SHP77 (cell line): ENCODE measurements around the gene NEMP2.
"Not testable (repeated sequence)": the region's sequence is repeated elsewhere in the genome, so short reads cannot be mapped to it uniquely, and the experiment has no call there.

Experiments used
- DNase-seq, 2 experiments: peaks; one replicate each; lab custom pipeline; 2025; lab: John Stamatoyannopoulos, UW

NEMP2 gene

DNA sequence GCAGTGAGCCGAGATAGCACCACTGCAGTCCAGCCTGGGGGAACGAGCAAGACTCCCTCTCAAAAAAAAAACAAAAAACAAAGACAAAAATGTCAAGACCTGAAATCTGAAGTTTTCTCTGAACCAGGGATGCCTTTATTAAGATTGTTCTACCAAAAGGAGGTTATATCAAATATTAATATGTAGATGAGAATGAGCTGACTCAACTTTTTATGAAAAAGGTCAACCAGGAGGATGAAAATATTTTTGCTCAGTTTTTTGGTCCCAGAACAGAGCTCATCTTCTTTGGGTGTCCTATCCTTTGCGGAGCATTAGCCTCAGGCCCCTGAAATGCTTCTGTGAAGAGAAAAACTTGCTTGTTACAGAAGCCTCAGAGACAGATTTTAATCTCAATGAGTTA, 44.0 kb downstream of the NEMP2 start:
- no peak for DNase-seq

GRCh38 chr2:190489475-190489874, 45.0 kb downstream of the NEMP2 start:
- no peak for DNase-seq

DNA sequence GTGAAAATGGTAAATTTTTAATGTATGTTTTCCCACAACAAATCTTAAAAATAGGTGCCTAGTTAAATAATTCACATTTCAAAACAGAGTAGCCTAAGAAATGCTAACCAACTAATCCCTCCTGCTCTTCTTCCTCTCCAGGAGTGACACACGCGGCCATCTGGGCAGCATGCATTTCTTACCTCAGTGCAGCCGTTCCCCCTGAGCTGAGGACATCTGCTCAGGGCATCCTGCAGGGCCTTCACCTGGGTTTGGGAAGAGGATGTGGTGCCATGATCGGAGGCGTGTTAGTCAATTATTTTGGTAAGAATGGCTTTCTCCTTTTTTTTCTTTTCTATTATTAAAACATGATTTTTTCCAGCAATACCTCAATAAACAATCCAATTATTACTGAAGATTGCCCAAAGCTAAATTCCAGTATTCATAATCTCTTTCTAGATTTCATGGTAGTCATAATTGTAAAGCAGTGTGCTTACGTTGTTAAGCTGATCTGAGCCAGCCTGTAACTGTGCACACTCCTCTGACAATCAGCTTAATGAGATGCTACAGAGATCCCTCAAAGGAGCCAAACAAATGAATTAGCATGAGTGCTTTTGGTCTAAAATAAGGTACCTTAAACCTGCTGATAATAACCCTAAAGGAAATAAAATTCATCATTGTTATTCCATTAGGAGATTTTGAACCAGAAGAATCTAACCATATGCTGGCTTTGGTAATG, 45.8 kb downstream of the NEMP2 start:
- DNase-seq = no peak

GRCh38 chr2:190486037-190486623, 48.4 kb downstream of the NEMP2 start:
- DNase-seq = no peak

GRCh38 chr2:190482451-190482850, 52.1 kb downstream of the NEMP2 start:
- DNase-seq = no peak

GRCh38 chr2:190481339-190481738, 53.2 kb downstream of the NEMP2 start:
- DNase-seq = no peak

DNA sequence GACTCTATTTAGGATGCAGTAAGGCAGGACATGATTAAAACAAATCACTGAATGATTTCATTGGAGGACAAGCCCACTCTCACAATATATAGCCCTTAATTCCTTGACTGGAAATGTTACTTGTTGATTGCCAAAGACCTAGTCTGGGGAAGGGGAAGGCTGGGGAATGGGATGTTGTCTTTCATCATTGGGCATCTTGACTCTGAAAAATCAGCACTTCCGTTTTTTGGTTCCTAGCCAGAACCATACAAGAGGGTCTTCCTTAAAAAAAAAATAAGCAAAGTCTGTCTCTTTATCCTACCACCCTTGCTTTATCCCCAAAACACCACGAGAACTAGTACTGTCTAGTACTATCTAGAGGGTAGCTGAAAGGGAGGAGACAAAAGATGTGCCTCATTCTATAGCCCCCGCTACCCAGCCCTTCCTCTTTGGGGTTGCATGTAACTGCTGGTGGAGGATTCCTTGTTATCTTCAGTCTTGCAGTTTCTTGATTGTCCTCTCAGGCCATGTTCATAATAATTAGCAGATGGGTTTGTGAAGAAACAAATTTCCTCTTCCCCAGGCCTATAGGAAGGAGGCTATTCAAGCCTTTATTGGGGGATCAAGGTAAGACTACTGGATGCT, 55.8 kb downstream of the NEMP2 start:
- DNase-seq = no peak

DNA sequence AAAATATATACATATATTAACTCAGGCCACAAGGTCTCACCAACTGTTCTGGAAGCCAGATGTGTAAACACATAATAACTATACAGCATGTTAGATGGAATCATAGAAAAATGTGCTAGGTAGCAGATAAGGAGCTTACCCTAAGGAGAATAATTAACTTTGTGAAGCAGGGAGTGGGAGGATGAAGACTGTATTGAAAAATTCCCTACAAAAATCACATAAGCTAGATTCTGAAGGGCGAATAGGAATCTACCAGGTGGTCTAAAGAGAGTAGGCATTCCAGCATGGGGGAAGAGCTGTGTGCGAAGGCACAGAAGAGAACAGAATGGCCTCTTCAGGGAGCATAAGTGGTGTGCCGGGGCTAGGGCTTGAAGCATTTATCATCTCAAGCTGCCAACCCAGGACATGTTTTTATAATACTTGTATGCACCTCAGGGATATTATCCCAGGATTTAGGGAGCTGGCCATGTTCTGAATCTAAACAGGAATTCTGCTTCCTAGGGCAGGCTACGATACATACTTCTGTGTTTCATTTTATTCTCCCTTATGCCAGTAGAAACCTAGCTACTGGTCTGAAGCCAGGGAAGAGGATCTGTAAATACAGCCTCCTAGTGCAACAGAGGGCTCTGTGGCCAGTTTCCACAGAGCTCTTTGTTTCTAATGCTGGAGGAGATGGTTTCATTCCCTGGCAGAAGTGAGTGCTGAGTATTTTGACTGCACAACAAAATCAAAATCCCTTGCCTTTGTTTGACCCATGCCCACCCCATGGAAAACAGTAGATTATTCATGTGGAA, 56.7 kb downstream of the NEMP2 start:
- peak; percentile 50 to 54 for DNase-seq

GRCh38 chr2:190470256-190470826, 64.2 kb downstream of the NEMP2 start:
- no peak for DNase-seq

DNA sequence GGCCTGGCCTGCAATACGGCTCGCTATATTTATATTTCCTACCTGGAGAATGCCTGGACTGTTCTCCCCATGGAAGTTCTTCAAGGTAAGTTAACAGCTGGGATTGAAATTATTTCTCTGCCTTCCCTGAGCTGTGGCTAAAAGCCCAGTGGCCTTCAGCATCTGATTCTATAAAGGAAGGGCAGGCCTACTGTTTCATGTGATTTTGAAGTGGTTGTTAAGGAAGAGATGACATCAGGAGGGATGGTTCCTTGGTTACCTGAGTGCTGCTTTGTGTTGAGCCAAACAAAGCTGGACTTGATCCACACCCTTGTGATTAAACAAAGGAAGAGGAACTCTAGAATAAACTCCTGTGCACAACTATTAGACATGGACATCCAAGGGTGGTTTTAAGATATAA, 64.8 kb downstream of the NEMP2 start:
- DNase-seq = peak; percentile 94 to 96

- peak; percentile 78 to 87 for DNase-seq
Measured at GRCh38 chr2:190468814-190469569, 65.5 kb downstream of the NEMP2 start.

- DNase-seq = not testable (repeated sequence)
Measured at GRCh38 chr2:190468354-190468753, 66.2 kb downstream of the NEMP2 start.

DNA sequence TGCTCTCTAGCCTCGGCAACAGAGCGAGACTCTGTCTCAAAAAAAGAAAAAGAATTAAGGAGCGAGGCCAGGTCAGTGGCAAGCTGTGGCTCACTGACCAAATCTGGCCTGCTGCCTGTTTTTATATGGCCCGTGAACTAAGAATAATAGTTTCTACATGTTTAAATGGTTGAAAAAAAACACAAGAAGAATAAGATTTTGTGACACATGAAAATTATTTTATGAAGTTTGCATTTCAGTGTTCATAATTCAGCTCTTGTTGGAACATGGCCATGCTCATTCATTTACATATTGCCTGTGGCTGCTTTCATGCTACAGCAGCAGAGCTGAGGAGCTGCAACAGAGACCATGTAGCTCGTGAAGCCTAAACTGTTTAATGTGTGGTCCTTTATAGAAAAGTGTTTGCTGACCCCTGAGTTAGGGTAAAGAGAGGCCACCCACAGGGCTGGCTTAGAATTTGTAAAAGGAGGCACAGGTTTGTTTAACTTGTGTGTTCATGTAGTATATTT, 66.9 kb downstream of the NEMP2 start:
- DNase-seq = peak in 1 of 2 experiments; percentile 9

DNA sequence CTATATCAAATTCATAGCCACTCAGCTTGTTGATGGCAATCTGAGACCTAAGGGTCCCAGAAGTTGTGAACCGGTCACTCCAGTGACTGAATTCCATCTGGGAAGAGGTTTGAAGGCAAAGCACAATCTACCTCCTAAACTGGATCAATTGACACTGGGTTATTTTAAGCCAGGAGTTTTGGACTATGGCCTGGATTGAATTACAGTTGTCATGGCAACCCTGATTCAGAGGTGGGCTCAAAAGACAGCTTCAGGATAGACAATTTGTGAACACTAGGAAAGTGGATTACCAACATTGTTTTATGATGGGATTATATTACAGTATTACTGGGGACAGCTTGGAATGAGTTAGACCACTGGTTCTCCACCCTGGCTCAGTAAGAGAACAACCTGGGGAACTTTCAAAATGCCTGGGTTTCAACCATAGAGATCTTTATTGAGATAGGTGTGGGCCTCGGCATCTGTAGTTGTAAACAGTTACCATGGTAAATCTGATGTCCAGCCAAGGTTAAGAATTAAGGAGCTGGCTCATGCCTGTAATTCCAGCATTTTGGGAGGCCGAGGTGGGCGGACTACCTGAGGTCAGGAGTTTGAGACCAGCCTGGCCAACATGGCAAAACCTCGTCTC, 67.6 kb downstream of the NEMP2 start:
- DNase-seq = peak; percentile 41 to 45

DNA sequence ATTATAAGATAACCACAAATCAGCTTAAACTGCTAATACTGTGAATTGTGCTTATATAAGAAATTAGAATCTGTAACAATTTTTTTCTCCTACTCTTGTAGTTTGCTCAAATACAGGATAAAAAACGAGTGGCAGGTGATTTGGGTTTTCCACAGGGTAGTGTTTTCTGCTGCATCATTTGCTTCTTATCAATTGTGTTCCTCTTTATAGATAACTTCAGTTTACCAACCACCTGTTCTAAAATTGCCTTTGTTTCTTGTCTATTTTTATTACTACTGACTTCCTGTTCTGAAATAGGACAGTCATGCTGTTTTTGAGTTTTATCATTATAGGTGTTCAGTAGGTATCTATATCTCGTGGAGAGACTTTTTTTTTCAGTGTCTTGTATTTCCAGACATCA, 69.5 kb downstream of the NEMP2 start:
- no peak for DNase-seq

DNA sequence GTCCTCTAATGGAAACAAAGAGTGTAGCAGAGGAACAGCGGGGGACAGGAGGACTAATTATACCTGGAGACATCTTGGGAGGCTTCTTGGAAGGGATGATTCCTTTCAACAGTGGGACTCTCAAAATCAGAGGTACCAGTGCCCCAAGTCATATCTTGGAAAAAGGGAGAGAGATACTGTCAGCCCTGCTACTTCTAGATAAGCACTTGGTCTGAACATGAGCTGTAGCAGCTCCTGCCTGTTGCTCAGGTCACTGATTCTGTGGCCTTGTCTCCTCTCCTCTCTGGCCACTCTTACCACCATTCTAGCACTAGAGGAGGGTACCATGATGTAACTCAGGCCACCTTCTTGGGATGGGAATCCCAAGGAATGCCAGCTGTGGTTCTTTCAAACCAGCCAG, 71.9 kb downstream of the NEMP2 start:
- no peak for DNase-seq

DNA sequence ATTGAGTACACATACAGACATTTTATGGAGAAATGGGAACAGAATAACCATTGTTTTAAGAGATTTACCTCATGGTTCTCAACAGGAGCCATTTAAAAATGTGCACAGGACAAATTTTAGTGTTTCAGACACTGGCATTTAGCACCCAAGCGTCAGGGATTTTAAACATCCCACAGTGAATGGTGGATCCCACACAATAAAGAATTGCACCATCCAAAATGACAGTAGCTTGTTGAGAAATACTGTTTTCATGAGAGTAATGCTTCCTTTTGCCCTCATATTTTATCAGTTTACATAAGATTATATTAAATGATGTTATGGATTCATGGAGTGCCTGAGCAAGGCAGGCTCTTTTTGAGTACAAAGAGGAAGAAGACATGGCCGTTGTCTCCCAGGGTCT, 72.3 kb downstream of the NEMP2 start:
- DNase-seq = no peak

GRCh38 chr2:190460487-190460886, 74.0 kb downstream of the NEMP2 start:
- DNase-seq = no peak

DNA sequence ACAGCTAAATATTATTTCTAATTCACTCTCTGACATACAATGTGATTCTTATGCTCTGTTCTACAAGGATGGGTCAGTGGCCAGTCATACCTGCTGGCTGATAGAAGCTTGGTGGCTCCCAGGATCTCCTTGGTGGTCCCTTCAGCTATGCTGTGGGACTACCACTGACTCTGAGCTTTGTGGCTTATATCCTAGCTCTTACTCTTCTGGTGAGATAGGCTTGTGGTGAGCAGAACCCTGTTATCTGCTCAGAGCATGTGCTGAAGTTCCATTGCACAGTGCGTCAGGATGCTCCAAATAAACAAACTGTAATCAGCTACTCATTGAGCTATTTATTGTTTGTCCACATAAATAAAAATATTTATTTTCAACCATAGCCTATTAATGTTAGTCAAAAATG, 74.6 kb downstream of the NEMP2 start:
- DNase-seq = no peak

GRCh38 chr2:190458352-190459107, 76.0 kb downstream of the NEMP2 start:
- no peak for DNase-seq
